ENCODE results near the gene HOXA1. TPM values are rescaled to one million over a fixed set of nuclear protein-coding genes. Genes with fewer than 3 reads are reported as not detected.

Gene HOXA1
- total RNA-seq, 1 experiment from 2014 or later = 8.8 TPM

GRCh38 chr7:27140126-27140857 is 44.5 kb upstream of the HOXA1 start:
- TF ChIP-seq REST (IDR thresholded peaks at IDR 0.05; ENCODE audit: insufficient read depth in 1 of 2, low read depth in 2 of 2, low read length in 1 of 2) (no peak), SIN3A (IDR thresholded peaks at IDR 0.05; ENCODE audit: borderline replicate concordance, insufficient read depth, low read depth, low read length) (no peak), POLR2AphosphoS5 (IDR thresholded peaks at IDR 0.05; ENCODE audit: low read depth, low read length) (no peak), TCF7L2 (IDR thresholded peaks at IDR 0.05; ENCODE audit: low read depth, low read length) (no peak)
- TF ChIP-seq, protein P1, sequence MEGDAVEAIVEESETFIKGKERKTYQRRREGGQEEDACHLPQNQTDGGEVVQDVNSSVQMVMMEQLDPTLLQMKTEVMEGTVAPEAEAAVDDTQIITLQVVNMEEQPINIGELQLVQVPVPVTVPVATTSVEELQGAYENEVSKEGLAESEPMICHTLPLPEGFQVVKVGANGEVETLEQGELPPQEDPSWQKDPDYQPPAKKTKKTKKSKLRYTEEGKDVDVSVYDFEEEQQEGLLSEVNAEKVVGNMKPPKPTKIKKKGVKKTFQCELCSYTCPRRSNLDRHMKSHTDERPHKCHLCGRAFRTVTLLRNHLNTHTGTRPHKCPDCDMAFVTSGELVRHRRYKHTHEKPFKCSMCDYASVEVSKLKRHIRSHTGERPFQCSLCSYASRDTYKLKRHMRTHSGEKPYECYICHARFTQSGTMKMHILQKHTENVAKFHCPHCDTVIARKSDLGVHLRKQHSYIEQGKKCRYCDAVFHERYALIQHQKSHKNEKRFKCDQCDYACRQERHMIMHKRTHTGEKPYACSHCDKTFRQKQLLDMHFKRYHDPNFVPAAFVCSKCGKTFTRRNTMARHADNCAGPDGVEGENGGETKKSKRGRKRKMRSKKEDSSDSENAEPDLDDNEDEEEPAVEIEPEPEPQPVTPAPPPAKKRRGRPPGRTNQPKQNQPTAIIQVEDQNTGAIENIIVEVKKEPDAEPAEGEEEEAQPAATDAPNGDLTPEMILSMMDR (IDR thresholded peaks at IDR 0.05) = no peak
- Histone ChIP-seq H3K9me3 (ENCODE audit: control insufficient read depth, insufficient read depth, low read depth, low read length) (no peaks in the 10 kb centered on the region), H3K27ac (ENCODE audit: low read length) (peak overlapping the region; percentile 51; the same call in 1 of the 2 replicates), H3K36me3 (ENCODE audit: control insufficient read depth, insufficient read depth, low read length) (no peaks in the 10 kb centered on the region), H3K4me3 (ENCODE audit: low read depth in 2 of 2, low read length in 2 of 2) (no peak overlapping the region), H3K27me3 (ENCODE audit: control insufficient read depth, insufficient read depth, low read length) (no peaks in the 10 kb centered on the region), H3K4me1 (ENCODE audit: control insufficient read depth, insufficient read depth, low read length) (peaks cover 42% of the 10 kb centered on the region)
- intact Hi-C loops (cut with micrococcal nuclease; ENCODE audit: unreplicated experiment) (no loop called here), in situ Hi-C loops (cut with HindIII; ENCODE audit: low pct_unique_long_range_greater_than_20kb, low sequenced_read_pairs) (loop anchor here (5.0 kb wide), 1 partner anchor 283 kb away; no protein-coding TSS in a partner anchor)
- ChIA-PET CTCF (interaction anchor here (0.7 kb wide), 1 partner anchor 53 kb away, joined by 3 read pairs; no protein-coding TSS in a partner anchor), POLR2A (interaction anchor here (0.6 kb wide), 2 partner anchors 284 to 460 kb away, joined by 3 to 5 read pairs; no protein-coding TSS in a partner anchor)
- DNase-seq (ENCODE audit: low read depth, low spot score) = no peak
- no TSS peak for BruUV-seq (replicated peaks)
- no peak for ATAC-seq

GRCh38 chr7:27139334-27140125 is 43.7 kb upstream of the HOXA1 start:
- in situ Hi-C loops (cut with HindIII; ENCODE audit: low pct_unique_long_range_greater_than_20kb, low sequenced_read_pairs) (loop anchor here (5.0 kb wide), 1 partner anchor 282 kb away; no protein-coding TSS in a partner anchor), intact Hi-C loops (cut with micrococcal nuclease; ENCODE audit: unreplicated experiment) (no loop called here)
- ATAC-seq (no peak), DNase-seq (ENCODE audit: low read depth, low spot score) (no peak)
- Histone ChIP-seq H3K4me3 (ENCODE audit: low read depth in 2 of 2, low read length in 2 of 2) (no peak overlapping the region), H3K27me3 (ENCODE audit: control insufficient read depth, insufficient read depth, low read length) (no peaks in the 10 kb centered on the region), H3K36me3 (ENCODE audit: control insufficient read depth, insufficient read depth, low read length) (no peaks in the 10 kb centered on the region), H3K4me1 (ENCODE audit: control insufficient read depth, insufficient read depth, low read length) (peaks cover 50% of the 10 kb centered on the region), H3K27ac (ENCODE audit: low read length) (no peak overlapping the region), H3K9me3 (ENCODE audit: control insufficient read depth, insufficient read depth, low read depth, low read length) (no peaks in the 10 kb centered on the region)
- TF ChIP-seq REST (IDR thresholded peaks at IDR 0.05; ENCODE audit: insufficient read depth in 1 of 2, low read depth in 2 of 2, low read length in 1 of 2) (no peak), POLR2AphosphoS5 (IDR thresholded peaks at IDR 0.05; ENCODE audit: low read depth, low read length) (no peak), SIN3A (IDR thresholded peaks at IDR 0.05; ENCODE audit: borderline replicate concordance, insufficient read depth, low read depth, low read length) (no peak), TCF7L2 (IDR thresholded peaks at IDR 0.05; ENCODE audit: low read depth, low read length) (no peak)
- TF ChIP-seq, protein P1 (IDR thresholded peaks at IDR 0.05) = no peak
- POLR2A ChIA-PET = interaction anchor here (0.6 kb wide), 1 partner anchor 284 kb away, joined by 5 read pairs; no protein-coding TSS in a partner anchor
- CTCF ChIA-PET = interaction anchor here (0.7 kb wide), 1 partner anchor 53 kb away, joined by 3 read pairs; no protein-coding TSS in a partner anchor
- no TSS peak for BruUV-seq (replicated peaks)
